ENCODE results near the gene TRIM34. TPM values are rescaled to one million over a fixed set of nuclear protein-coding genes. Genes with fewer than 3 reads are reported as not detected.
"Not testable (repeated sequence)": the region's sequence is repeated elsewhere in the genome, so short reads cannot be mapped to it uniquely, and the experiment has no call there.

The TRIM34 gene
- total RNA-seq, 1 donor from 2014 or later = 8.5 TPM

DNA sequence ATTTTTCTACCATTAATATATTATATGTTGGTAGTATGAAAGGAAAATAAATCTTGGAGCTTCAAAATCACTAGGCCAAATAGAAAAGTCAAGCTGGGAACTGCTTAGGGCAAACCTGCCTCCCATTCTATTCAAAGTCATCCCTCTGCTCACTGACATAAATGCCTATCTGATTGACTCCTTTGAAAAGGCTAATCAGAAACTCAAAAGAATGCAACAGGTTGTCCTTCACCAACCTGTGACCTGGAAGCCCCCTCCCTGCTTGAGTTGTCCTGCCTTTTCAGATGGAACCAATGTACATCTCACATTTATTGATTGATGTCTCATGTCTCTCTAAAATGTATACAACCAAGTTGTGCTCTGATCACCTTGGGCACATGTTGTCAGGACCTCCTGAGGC is 3.2 kb upstream of the TRIM34 start:
- DNase-seq (ENCODE audit: low read depth in 2 of 2) = no peak

DNA sequence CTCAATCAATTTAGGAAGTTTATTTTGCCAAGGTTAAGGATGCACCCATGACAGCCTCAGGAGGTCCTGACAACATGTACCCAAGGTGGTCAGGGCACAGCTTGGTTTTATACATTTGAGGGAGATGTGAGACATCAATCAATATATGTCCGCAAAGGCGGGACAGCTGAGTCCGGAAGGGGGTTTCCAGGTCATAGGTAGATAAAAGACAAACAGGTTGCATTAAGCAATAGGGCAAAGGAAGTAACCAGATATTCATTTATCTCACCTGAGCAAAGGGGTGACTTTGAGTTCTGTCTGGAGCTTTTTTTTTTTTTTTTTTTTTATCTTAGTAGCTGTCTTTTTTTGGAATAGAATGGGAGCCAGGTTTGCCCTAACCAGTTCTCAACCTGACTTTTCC is 2.0 kb upstream of the TRIM34 start:
- DNase-seq (ENCODE audit: low read depth in 2 of 2) = no peak

DNA sequence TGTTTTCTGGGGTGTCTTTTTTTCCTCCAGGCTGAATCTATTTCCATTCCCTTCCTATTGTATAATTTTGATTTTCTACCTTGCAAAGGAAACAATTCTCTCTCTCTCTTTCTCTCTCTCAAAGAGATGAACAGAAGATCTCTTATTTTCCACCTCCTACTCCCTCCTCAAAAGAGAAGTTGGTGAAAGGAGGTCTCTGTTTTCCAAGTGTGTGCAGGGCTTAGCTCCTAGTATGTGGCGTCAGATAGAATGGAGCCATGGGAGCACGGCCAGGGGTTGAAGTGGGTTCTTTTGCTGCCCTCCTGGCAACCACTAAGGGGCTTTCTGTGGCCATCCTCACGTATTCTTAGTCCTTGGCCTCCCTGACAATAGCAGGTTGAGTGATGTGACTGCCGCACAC is 480 bp downstream of the TRIM34 start:
- DNase-seq (ENCODE audit: low read depth in 2 of 2) = peak in 1 of 2 donors; percentile 10

DNA sequence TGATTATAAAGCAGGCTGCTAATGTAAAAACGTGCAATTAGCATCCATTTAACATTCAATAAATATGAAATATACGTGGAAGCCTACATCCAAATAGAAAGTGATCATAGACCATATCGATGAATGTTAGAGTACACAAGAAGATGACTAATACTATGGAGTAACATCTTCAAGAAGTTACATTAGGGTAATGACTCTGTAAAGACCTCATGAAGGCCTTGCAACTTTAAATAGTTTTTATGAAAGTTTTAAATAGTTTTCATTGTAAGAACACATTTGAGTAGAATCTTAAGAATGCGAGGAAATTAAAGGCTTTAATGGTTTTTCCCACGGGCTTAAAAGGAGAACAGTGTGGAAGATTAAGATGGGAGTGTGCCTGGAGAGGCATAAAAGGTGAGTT is 1.4 kb downstream of the TRIM34 start:
- no peak for DNase-seq (ENCODE audit: low read depth in 2 of 2)

DNA sequence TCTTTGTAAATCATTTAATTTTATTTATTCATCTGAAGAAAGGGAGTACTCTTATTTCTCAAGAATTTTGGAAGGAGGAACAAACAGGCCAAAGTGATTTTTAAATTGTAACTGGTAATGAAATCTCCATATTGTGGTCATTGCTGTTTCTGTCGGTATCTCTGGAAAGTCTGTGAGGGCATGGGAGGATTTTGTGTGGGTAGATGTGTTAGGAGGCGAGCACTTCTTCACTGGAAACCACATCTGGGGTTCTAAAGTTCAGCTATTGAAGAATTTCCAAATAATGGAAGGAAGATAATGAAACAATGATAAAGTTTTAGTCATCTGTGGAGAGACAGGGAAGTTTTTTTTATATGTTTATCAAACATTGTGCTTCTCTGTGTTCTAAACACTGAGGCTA is 6.6 kb downstream of the TRIM34 start:
- no peak for DNase-seq (ENCODE audit: low read depth in 2 of 2)

DNA sequence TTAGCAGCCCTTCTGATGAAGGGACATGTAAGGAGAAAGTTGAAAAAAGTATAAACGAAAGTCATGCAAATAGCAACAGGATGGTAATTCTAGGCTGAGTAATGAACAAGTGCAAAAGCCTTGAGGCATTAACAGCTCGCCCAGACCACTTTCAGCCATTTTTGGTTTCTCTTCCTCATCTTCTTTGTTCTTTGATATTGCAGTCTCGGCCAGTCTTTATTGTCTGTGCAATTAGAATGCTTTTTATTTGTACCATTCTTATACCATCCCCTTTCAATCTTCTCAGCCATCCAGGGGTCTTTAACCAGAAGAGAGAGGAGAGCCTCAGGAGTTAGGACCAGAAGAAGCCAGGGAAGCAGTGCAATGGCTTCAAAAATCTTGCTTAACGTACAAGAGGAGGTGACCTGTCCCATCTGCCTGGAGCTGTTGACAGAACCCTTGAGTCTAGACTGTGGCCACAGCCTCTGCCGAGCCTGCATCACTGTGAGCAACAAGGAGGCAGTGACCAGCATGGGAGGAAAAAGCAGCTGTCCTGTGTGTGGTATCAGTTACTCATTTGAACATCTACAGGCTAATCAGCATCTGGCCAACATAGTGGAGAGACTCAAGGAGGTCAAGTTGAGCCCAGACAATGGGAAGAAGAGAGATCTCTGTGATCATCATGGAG is 7.3 kb downstream of the TRIM34 start:
- no peak for DNase-seq (ENCODE audit: low read depth in 2 of 2)

DNA sequence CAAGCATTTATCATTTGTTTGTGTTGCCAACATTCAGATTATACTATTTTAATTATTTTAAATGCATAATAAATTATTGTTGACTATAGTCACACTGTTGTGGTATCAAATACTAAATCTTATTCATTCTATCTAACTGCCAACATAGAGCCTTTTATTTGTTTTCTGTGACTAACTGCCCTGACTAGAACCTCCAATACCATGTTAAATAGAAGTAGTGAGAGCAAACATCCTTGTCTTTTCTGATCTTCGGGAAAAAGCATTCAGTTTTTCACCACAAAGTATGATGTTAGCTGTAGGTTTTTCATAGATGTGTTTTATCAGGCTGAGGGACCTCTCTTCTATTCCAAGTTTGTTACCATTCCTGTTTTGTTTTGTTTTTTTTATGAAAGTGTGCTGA is 15.2 kb downstream of the TRIM34 start:
- DNase-seq (ENCODE audit: low read depth in 2 of 2) = no peak

DNA sequence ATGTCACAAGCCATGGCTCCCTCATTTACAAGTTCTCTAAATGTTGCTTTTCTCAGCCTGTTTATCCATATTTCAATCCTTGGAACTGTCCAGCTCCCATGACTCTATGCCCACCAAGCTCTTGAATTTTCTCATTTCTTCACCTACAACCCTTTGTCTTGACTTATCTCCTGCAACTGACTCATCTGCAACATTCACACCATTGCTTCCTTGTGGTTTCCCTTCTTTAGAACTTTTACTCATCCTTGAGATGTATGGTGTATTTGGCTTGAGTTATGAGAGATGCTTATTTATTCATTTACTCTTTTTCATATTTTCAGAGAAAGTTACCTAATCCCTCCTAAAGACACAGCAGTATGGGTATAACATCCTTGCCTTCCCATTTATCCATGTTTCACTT is 18.8 kb downstream of the TRIM34 start:
- no peak for DNase-seq (ENCODE audit: low read depth in 2 of 2)

DNA sequence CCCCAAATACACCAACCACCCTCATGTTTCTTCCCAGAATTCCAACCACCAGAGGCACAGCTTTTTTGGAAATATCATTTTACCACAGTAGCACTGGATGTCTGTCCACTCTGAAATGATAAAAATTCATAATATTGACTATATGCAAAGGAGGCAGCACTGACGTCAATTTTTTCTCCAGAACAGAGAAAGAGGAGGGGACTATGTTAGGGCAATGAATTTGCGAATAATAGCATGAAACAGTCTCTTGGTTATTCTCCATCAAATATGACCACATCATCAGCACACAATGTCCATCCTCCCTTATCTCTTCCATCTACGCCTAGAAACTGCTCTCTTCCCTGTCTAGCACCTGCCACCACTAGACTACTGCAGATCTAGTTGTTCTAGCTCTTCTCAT is 21.3 kb downstream of the TRIM34 start:
- DNase-seq (ENCODE audit: low read depth in 2 of 2) = no peak

DNA sequence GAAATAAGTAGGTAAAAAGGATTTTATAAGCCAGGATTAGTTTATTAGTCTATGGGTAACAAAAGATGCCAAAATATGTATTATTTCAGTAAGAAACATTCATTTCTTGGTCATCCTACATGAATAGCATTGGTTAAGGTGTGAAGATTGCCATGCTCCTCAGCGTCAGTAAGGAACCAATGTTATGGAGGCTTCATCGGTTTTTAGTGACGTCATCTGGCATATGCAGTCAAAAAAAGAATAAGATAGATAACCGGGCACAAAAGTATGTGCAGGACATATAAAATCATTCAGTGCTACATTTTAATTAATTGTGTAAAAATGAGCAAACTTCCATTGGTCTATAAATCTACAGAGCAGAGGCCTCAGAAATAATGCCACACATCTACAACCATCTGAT is 30.7 kb downstream of the TRIM34 start:
- DNase-seq (ENCODE audit: low read depth in 2 of 2) = no peak

DNA sequence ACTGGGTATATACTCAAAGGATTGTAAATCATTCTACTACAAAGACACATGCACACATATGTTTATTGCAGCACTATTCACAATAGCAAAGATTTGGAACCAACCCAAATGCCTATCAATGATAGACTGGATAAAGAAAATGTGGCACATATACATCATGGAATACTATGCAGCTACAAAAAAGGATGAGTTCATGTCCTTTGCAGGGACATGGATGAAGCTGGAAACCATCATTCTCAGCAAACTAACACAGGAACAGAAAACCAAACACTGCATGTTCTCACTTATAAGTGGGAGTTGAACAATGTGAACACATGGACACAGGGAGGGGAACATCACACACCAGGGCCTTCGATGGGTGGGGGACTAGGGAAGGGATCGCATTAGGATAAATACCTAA is 32.2 kb downstream of the TRIM34 start:
- not testable (repeated sequence) for DNase-seq (ENCODE audit: low read depth in 2 of 2)

DNA sequence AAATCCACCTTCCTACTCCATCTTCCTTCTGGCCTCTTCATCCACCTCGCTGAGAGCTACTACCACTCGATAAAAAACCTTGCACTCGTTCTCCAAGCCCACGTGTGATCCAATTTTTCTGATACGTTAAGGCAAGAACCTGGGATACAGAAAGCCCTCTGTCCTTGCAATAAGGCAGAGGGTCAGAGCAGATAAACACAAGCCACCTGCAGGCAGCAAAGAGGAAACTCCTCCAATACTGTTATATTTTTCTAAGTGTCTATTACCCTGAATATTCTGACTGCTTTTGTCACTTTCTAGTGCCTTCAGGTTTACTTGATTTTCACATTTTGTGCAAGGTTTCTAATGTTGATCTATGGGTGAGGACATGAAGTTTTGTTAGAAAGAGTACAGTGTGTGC is 33.5 kb downstream of the TRIM34 start:
- no peak for DNase-seq (ENCODE audit: low read depth in 2 of 2)

DNA sequence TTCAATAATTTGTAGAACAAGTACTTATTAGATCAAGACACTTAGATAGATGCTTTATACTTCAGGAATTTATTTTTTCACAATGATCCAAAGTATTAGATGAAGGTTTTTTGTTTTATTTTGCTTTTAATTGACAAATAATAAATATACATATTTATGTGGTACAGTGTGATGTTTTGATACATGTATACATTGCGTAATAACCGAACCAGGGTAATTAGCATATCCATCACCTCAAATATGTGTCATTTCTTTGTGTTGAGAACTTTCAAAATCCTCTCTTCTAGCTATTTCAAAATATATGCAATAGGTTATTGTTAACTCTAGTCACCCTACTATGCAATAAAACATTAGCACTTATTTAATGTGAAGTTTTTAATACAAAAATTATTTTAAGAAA is 38.7 kb downstream of the TRIM34 start:
- no peak for DNase-seq (ENCODE audit: low read depth in 2 of 2)

DNA sequence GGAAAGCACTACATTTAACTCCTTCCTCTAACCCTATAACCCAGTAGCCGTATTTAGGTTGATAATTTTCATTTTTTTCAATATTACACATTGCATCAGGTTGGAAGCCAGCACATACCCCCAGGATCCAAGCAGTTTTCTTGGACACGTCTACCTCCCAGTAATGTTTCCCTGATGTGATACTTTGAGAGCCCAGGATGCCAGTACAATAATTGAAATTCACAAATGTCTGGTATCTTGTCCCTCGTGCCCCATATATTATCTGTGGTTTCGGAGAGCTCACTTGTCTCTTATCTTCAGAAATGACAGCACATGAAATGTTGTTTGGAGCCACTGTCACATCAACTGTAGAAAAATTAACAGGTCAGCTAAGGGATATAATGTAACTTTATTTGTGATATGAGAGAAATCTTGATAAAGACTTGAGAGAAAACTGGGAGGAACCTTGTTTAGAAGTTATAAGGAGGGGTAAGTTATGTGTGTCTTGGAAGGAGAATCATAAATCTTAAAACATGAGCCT is 40.3 kb downstream of the TRIM34 start:
- no peak for DNase-seq (ENCODE audit: low read depth in 2 of 2)

DNA sequence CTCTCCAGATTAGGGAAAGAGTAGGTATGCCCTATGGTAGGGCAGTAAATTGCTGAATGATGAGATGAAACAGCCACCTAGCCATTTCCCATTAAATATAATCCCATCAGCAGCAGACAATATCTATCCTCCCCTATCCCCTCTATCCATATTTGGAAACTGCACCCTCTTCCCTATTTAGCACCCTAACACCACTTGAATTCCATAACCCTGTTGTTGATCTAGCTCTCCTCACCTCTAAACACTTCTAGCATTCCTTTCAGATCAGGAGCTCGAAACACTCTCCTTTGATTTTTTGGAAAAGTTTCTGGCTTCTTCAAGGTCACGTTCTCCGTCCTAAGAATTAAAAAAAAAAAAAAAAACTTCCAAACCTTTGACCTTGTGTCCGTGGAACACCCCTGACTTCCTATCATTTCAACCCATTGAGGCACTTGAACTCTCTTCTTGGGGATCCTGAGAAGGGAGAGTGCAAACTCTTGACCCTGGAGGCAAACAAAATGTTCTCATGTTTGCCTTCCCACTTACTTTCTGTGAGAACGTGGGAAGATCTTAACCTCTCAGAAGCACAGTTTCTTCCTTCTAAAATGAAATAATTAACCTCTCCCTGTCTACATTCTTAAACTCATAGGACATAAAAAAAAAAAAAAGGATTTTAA is 41.1 kb downstream of the TRIM34 start:
- no peak for DNase-seq (ENCODE audit: low read depth in 2 of 2)

DNA sequence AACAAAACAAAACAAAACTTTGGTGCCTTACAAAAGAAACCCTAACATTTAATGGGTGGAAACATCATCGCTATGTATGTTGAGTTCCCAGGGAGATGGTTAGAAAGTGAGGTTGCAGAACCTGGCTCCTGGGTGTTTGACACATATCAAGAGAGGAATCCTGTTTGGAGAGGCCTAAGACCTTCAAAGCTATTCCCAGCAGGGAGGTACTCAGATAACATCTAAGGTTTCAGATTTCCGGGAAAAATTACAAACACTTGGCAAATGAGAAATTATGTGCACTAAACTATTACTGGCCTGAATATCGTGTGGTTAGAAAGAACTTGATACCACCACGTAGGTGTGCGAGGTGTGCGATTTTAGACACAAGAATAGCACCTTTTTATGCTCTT is 41.6 kb downstream of the TRIM34 start:
- DNase-seq (ENCODE audit: low read depth in 2 of 2) = no peak

DNA sequence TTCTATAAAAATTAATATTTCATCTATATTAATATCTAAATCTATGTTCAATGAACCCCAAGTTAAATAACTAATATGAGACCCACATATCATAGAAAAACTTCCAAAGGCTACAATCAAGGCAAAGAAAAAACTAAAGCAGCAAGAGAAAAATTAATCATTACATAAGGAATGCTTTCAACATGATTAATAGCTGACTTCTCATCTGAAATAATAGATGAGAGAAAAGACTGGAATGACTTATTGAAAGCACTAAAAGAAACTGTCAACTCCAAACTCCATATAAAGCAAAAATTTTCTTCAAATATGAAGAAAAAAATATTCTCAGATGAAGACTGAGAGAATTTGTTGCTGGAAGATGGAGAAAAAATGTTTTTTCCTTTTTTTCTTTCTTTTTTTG is 47.0 kb downstream of the TRIM34 start:
- no peak for DNase-seq (ENCODE audit: low read depth in 2 of 2)

DNA sequence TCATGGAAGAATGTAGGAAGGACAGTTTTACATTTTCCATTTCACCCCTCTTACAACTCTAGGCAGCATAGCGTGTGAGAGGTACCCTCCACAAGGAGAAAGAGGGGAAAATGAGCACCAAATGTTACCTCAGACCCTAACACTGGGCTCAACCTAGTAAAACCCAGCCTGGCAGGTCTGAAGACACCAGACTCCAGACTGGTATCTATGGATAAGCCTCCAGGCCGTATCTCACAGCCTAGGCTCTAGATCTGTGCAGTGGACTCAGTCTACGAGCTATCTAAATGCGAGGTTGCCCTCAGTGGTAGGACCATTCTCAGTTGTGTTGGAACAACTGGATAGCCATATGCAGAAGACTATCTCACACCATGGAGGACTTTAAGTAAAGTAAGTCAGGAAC is 49.6 kb downstream of the TRIM34 start:
- no peak for DNase-seq (ENCODE audit: low read depth in 2 of 2)

DNA sequence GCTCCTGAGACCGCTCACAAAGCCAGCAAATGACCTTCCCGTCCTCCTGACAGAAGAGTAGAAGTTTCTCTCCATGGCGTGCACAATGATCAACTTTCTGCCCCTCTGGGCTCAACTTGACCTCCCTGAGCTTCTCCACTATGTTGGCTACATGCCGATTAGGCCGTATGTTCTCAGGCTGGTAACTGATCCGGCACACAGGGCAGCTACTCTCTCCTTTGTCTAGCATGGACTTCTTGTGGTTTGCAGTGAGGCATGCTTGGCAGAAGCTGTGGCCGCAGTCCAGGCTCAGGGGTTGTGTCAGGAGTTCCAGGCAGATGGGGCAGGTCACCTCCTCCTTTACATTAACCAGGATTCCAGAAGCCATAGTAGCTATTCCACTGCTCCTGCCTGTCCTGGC is 55.0 kb downstream of the TRIM34 start:
- DNase-seq (ENCODE audit: low read depth in 2 of 2) = no peak

DNA sequence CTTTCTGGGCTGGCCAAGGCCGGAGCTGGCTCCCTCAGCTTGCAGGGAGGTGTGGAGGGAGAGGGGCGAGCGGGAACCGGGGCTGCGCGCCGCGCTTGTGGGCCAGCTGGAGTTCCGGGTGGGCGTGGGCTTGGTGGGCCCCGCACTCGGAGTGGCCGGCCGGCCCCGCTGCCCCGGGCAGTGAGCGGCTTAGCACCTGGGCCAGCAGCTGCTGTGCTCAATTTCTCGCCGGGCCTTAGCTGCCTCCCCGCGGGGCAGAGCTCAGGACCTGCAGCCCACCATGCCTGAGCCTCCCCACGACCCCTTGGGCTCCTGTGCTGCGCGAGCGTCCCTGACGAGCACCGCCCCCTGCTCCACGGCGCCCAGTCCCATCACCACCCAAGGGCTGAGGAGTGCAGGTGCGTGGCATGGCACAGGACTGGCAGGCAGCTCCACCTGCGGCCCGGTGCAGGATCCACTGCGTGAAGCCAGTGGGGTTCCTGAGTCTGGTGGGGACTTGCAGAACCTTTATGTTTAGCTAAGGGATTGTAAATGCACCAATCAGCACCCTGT is 58.2 kb downstream of the TRIM34 start:
- not testable (repeated sequence) for DNase-seq (ENCODE audit: low read depth in 2 of 2)

DNA sequence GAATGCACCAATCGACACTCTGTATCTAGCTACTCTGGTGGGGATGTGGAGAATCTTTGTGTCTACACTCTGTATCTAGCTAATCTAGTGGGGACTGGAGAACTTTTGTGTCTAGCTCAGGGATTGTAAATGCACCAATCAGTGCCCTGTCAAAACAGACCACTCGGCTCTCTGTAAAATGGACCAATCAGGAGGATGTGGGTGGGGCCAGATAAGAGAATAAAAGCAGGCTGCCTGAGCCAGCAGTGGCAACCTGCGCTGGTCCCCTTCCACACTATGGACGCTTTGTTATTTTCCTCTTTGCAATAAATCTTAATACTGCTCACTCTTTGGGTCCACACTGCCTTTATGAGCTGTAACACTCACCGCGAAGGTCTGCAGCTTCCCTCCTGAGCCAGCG is 58.8 kb downstream of the TRIM34 start:
- DNase-seq (ENCODE audit: low read depth in 2 of 2) = not testable (repeated sequence)

DNA sequence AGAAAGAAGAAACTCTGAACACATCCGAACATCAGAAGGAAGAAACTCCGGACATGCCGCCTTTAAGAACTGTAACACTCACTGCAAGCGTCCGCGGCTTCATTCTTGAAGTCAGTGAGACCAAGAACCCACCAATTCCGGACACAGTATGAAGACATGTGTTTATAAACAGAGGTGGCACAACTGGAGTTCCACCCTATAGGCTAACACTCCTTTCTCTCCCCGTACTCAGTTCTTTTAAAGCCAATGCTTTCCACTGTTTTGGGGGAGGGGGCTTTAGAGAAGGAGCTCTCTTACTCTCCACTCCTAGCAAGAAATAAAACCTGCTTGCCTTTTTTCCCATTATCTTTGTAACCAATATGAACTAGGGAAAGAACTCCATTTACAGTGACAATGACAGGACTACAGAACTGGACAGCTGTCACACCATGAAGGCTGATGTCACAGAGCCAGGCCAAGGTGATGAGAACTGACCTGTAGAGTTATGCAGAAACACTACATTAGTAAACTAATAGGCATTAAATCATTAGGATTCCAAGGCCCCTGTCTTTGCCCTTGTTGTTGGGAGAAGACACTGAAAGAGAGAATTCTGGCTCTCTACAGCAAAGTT is 59.3 kb downstream of the TRIM34 start:
- peak in 1 of 2 donors; percentile 9 for DNase-seq (ENCODE audit: low read depth in 2 of 2)
